Panc1 (cell line): ENCODE data around the gene MAP7. TPM values are rescaled to one million over a fixed set of nuclear protein-coding genes. Genes with fewer than 3 reads are reported as not detected.

Source experiments
- ATAC-seq: fragments of 200-7000 bp; cut with Tn5 transposase; 2 replicates; pipeline ENCODE4 v1.9.1; 2020; ENCODE audit warnings: mild to moderate bottlenecking, moderate library complexity
- BruUV-seq: library from RNA; stranded (reverse); fragments of 400-500 nt; replicated peaks from 2 replicates; lab custom pipeline; 2021; lab: Mats Ljungman, UMichigan
- CTCF ChIA-PET: fragments of 300-600 bp; sonication (Branson Sonifier 250); formaldehyde crosslinking; loops from one replicate; lab custom pipeline; 2022; ENCODE audit warnings: antibody characterized with exemption; lab: Charles Lee
- POLR2A ChIA-PET: fragments of 300-600 bp; sonication (Branson Sonifier 250); formaldehyde crosslinking; loops from one replicate; lab custom pipeline; 2022; ENCODE audit warnings: antibody characterized with exemption; lab: Charles Lee
- DNase-seq: peaks from one replicate; pipeline ENCODE4 v3.0.0-alpha.2; 2010; ENCODE audit warnings: low read depth, low spot score
- H3K27ac ChIP-seq: 2 replicates; pipeline ENCODE4 v1.5.1; 2011; ENCODE audit warnings: mild to moderate bottlenecking, low read length, inconsistent platforms
- H3K27me3 ChIP-seq: fragments of 200-500 bp; sonication (Bioruptor generic); 2 replicates; pipeline ENCODE4 v1.6.0; 2014; ENCODE audit warnings: low read length, inconsistent platforms; ENCODE audit not compliant: control insufficient read depth, insufficient read depth
- H3K36me3 ChIP-seq: fragments of 200-500 bp; sonication (Bioruptor generic); 2 replicates; pipeline ENCODE4 v1.5.1; 2014; ENCODE audit warnings: inconsistent platforms, mild to moderate bottlenecking, low read length, moderate library complexity; ENCODE audit not compliant: control insufficient read depth, insufficient read depth
- H3K4me1 ChIP-seq: 2 replicates; pipeline ENCODE4 v1.5.1; 2011; ENCODE audit warnings: inconsistent platforms, mild to moderate bottlenecking, low read length, moderate library complexity; ENCODE audit not compliant: control insufficient read depth, insufficient read depth
- H3K4me3 ChIP-seq, 2 experiments: 2 replicates each; pipeline ENCODE4 v1.5.1; 2011 to 2012; ENCODE audit warnings: low read depth in 2 of 2, low read length in 2 of 2, mild to moderate bottlenecking in 2 of 2, inconsistent platforms in 1 of 2, moderate library complexity in 1 of 2
- H3K9me3 ChIP-seq: fragments of 200-500 bp; sonication (Bioruptor generic); 2 replicates; pipeline ENCODE4 v1.5.1; 2014; ENCODE audit warnings: low read depth, mild to moderate bottlenecking, inconsistent platforms, low read length, moderate library complexity; ENCODE audit not compliant: control insufficient read depth, insufficient read depth
- POLR2AphosphoS5 ChIP-seq: IDR thresholded peaks from 2 replicates; pipeline ENCODE4 v1.6.1; 2012; ENCODE audit warnings: mild to moderate bottlenecking, low read depth, low read length, moderate library complexity
- SIN3A ChIP-seq: IDR thresholded peaks from 2 replicates; pipeline ENCODE4 v1.6.1; 2012; ENCODE audit warnings: low read depth, mild to moderate bottlenecking, low read length, moderate library complexity, borderline replicate concordance; ENCODE audit not compliant: insufficient read depth
- TCF7L2 ChIP-seq: IDR thresholded peaks from 2 replicates; pipeline ENCODE4 v1.6.1; 2011; ENCODE audit warnings: mild to moderate bottlenecking, low read depth, low read length, inconsistent platforms
- in situ Hi-C: cut with HindIII; loops from 2 replicates; pipeline ENCODE4 v1.10.0; 2016; ENCODE audit warnings: low sequenced_read_pairs, low pct_unique_long_range_greater_than_20kb
- intact Hi-C: fragments of 100-400 bp; cut with micrococcal nuclease; formaldehyde crosslinking; loops from one replicate; pipeline ENCODE4 v1.10.0; 2022; ENCODE audit not compliant: unreplicated experiment
- total RNA-seq: library from RNA; stranded (reverse); gene quantifications from one replicate; pipeline ENCODE4 v1.2.1, GENCODE V29; 2021; ENCODE audit not compliant: unreplicated experiment
- TF ChIP-seq, protein P1 (sequence below): fragments of 450-650 bp; IDR thresholded peaks from 2 replicates; pipeline ENCODE4 v1.5.1; 2017; ENCODE audit warnings: mild to moderate bottlenecking
- TF ChIP-seq, protein P2 (sequence below), 2 experiments: IDR thresholded peaks; 2 replicates each; pipeline ENCODE4 v1.6.1; 2011 to 2012; ENCODE audit warnings: low read depth in 2 of 2, control low read depth in 1 of 2, low read length in 1 of 2, mild to moderate bottlenecking in 1 of 2, moderate library complexity in 1 of 2; ENCODE audit not compliant: insufficient read depth in 1 of 2

The MAP7 gene
- total RNA-seq, 1 experiment from 2014 or later, result 1.8 TPM

DNA sequence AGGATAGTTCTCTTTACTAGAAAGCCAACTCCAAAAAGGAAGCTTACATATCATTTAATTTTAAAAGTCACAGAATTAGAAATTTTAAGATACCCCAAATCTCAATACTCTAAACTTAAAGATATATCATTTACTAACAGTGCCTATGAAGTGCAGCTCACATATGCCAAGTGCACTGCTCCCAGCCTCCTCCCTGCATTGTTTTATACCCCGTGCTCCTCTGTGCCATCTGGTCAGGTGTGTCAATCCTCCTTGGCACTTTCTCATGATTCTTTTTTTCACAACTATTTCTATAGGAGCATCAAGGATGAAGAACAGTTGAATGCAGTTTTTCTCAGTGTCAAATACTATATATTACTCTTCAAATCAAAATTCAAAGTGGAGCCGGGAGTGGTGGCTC lies 8.8 kb downstream of the MAP7 start:
- ChIA-PET CTCF (no interaction called here), POLR2A (no interaction called here)
- Histone ChIP-seq H3K9me3 (no peaks in the 10 kb centered on the region), H3K4me3 (no peak overlapping the region), H3K4me1 (no peaks in the 10 kb centered on the region), H3K36me3 (no peaks in the 10 kb centered on the region), H3K27me3 (peaks cover 4% of the 10 kb centered on the region; the same call in 1 of the 2 replicates), H3K27ac (no peak overlapping the region)
- no peak for DNase-seq
- intact Hi-C loops, result no loop called here
- no TSS peak for BruUV-seq
- no peak for TF ChIP-seq POLR2AphosphoS5
- no peak for ATAC-seq
- in situ Hi-C loops, result no loop called here

DNA sequence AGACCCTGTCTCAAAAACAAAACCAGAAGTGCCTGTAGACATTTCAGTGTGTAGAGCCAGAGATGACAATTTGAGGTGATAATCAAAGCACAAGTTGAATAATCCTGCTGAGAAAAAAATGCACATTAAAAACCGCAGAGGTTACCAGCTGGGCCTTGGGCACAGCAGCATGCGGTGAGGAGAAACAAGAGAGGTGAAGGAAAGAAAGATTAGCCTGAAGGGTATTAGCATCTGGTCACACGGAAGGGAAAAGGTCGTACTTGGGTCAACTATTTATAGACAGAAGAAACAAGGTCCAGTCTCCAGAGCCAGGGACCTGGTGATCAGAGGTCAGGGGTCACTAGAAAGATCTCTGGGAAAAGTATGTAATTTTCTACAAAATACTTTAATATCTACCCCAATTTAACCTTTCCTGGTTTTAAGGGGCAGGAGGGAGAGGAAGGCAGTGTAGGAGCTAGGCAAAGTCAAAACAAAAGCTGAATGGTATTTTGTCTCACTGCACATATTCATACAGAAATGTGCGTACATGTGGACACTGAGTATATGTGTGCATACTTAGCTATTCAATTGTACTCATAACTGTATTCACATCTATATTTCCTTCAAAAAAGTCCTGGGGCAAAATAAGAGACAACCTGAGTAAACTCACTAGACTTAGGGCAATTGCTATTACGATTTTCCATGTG lies 10.1 kb downstream of the MAP7 start:
- Histone ChIP-seq H3K9me3 (no peaks in the 10 kb centered on the region), H3K27ac (no peak overlapping the region), H3K4me3 (no peak overlapping the region), H3K4me1 (no peaks in the 10 kb centered on the region), H3K27me3 (peaks cover 4% of the 10 kb centered on the region; the same call in 1 of the 2 replicates), H3K36me3 (no peaks in the 10 kb centered on the region)
- in situ Hi-C loops (no loop called here), intact Hi-C loops (no loop called here)
- TF ChIP-seq, protein P1, sequence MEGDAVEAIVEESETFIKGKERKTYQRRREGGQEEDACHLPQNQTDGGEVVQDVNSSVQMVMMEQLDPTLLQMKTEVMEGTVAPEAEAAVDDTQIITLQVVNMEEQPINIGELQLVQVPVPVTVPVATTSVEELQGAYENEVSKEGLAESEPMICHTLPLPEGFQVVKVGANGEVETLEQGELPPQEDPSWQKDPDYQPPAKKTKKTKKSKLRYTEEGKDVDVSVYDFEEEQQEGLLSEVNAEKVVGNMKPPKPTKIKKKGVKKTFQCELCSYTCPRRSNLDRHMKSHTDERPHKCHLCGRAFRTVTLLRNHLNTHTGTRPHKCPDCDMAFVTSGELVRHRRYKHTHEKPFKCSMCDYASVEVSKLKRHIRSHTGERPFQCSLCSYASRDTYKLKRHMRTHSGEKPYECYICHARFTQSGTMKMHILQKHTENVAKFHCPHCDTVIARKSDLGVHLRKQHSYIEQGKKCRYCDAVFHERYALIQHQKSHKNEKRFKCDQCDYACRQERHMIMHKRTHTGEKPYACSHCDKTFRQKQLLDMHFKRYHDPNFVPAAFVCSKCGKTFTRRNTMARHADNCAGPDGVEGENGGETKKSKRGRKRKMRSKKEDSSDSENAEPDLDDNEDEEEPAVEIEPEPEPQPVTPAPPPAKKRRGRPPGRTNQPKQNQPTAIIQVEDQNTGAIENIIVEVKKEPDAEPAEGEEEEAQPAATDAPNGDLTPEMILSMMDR, result no peak
- TF ChIP-seq, protein P2, sequence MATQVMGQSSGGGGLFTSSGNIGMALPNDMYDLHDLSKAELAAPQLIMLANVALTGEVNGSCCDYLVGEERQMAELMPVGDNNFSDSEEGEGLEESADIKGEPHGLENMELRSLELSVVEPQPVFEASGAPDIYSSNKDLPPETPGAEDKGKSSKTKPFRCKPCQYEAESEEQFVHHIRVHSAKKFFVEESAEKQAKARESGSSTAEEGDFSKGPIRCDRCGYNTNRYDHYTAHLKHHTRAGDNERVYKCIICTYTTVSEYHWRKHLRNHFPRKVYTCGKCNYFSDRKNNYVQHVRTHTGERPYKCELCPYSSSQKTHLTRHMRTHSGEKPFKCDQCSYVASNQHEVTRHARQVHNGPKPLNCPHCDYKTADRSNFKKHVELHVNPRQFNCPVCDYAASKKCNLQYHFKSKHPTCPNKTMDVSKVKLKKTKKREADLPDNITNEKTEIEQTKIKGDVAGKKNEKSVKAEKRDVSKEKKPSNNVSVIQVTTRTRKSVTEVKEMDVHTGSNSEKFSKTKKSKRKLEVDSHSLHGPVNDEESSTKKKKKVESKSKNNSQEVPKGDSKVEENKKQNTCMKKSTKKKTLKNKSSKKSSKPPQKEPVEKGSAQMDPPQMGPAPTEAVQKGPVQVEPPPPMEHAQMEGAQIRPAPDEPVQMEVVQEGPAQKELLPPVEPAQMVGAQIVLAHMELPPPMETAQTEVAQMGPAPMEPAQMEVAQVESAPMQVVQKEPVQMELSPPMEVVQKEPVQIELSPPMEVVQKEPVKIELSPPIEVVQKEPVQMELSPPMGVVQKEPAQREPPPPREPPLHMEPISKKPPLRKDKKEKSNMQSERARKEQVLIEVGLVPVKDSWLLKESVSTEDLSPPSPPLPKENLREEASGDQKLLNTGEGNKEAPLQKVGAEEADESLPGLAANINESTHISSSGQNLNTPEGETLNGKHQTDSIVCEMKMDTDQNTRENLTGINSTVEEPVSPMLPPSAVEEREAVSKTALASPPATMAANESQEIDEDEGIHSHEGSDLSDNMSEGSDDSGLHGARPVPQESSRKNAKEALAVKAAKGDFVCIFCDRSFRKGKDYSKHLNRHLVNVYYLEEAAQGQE (IDR thresholded peaks at IDR 0.05; ENCODE audit: insufficient read depth in 1 of 2, low read depth in 2 of 2, low read length in 1 of 2), result no peak
- no peak for TF ChIP-seq TCF7L2
- no peak for TF ChIP-seq SIN3A
- no peak for TF ChIP-seq POLR2AphosphoS5
- ATAC-seq (no peak), DNase-seq (no peak)
- no TSS peak for BruUV-seq
- ChIA-PET POLR2A (no interaction called here), CTCF (no interaction called here)

DNA sequence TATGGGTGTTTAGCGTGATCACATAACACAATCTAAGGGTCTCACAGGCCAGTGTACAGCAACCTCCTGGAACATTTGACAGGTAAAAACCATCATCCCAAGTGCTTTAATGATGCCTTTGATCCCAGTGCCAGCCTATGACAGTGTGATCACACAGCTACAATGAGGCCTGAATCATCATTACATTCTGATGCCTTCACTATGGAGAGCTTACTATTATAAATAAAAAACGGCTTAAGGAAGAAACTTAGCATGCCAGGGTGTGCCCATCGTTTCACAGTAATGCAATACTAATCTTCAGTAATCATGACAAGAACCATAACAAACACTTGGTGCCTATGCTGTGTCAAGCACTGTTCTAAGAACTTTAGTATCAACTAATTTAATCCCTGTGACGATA lies 11.4 kb downstream of the MAP7 start:
- ChIA-PET POLR2A (no interaction called here), CTCF (no interaction called here)
- ATAC-seq (no peak), DNase-seq (no peak)
- Histone ChIP-seq H3K4me1 (no peaks in the 10 kb centered on the region), H3K27me3 (peaks cover 4% of the 10 kb centered on the region; the same call in 1 of the 2 replicates), H3K4me3 (no peak overlapping the region), H3K36me3 (no peaks in the 10 kb centered on the region), H3K9me3 (no peaks in the 10 kb centered on the region), H3K27ac (no peak overlapping the region)
- TF ChIP-seq, protein P2 (IDR thresholded peaks at IDR 0.05; ENCODE audit: insufficient read depth in 1 of 2, low read depth in 2 of 2, low read length in 1 of 2), result no peak
- TF ChIP-seq SIN3A, result no peak
- TF ChIP-seq, protein P1, result no peak
- no peak for TF ChIP-seq TCF7L2
- TF ChIP-seq POLR2AphosphoS5, result no peak
- in situ Hi-C loops (no loop called here), intact Hi-C loops (no loop called here)
- no TSS peak for BruUV-seq
